SK-N-SH (cell line): Measurements from ENCODE around the gene AKAP10. TPM values are rescaled to one million over a fixed set of nuclear protein-coding genes. Genes with fewer than 3 reads are reported as not detected.

Experiments
- CTCF ChIA-PET: fragments of 300-600, 350-600 bp; formaldehyde crosslinking; extraction: SDS; loops from one replicate; lab custom pipeline; 2021; lab: Yijun Ruan, JAX
- POLR2A ChIA-PET: fragments of 350-600 bp; sonication (Branson Sonifier 250); formaldehyde crosslinking; extraction: SDS; loops from one replicate; lab custom pipeline; 2020; ENCODE audit warnings: antibody characterized with exemption, inconsistent platforms; lab: Yijun Ruan, JAX
- DNase-seq: peaks from one replicate; pipeline ENCODE4 v3.0.0; 2012
- H2AFZ ChIP-seq: fragments of 200-600 bp; sonication (generic); 2 replicates; pipeline ENCODE4 v1.8.1; 2016; ENCODE audit warnings: antibody characterized with exemption, mild to moderate bottlenecking, low read depth
- H3F3A ChIP-seq: fragments of 200-600 bp; sonication (generic); replicated peaks from 2 replicates; pipeline ENCODE3; 2016; ENCODE audit warnings: antibody characterized with exemption, mild to moderate bottlenecking; ENCODE audit not compliant: insufficient read depth
- H3K27ac ChIP-seq, 2 experiments: fragments of 200-500 bp in 1 of 2; fragments of 200-600 bp in 1 of 2; sonication (Bioruptor generic) in 1 of 2; sonication (generic), shearing (Covaris generic) in 1 of 2; 2 replicates each; pipeline versions ENCODE4 v1.5.1 to v1.6.1; 2014 to 2016; ENCODE audit warnings: low read depth in 2 of 2, inconsistent platforms in 1 of 2, low read length in 1 of 2, mild to moderate bottlenecking in 1 of 2, mixed read lengths in 1 of 2
- H3K27me3 ChIP-seq: fragments of 200-600 bp; sonication (generic), shearing (Covaris generic); 2 replicates; pipeline ENCODE4 v1.6.1; 2016; ENCODE audit warnings: mixed run types; ENCODE audit not compliant: insufficient read depth
- H3K36me3 ChIP-seq, 2 experiments: fragments of 200-500 bp in 1 of 2; fragments of 200-600 bp in 1 of 2; sonication (Bioruptor generic) in 1 of 2; sonication (generic) in 1 of 2; replicated peaks in 1 of 2; 2 replicates each; pipeline versions ENCODE3 to v1.5.1; 2014 to 2016; ENCODE audit warnings: low read length in 1 of 2, mild to moderate bottlenecking in 1 of 2; ENCODE audit not compliant: insufficient read depth in 2 of 2, control insufficient read depth in 1 of 2
- H3K4me1 ChIP-seq, 2 experiments: fragments of 200-500 bp in 1 of 2; fragments of 200-600 bp in 1 of 2; sonication (Bioruptor generic) in 1 of 2; sonication (generic), shearing (Covaris generic) in 1 of 2; 2 replicates each; pipeline versions ENCODE4 v1.5.1 to v1.6.1; 2014 to 2016; ENCODE audit warnings: low read depth in 1 of 2, low read length in 1 of 2, mixed run types in 1 of 2; ENCODE audit not compliant: insufficient read depth in 2 of 2, control insufficient read depth in 1 of 2
- H3K4me2 ChIP-seq: fragments of 200-600 bp; sonication (generic), shearing (Covaris generic); 2 replicates; pipeline ENCODE4 v1.6.1; 2017; ENCODE audit warnings: mixed run types
- H3K4me3 ChIP-seq, 2 experiments: fragments of 200-500 bp in 1 of 2; fragments of 200-600 bp in 1 of 2; sonication (Bioruptor generic) in 1 of 2; sonication (generic), shearing (Covaris generic) in 1 of 2; 2 replicates each; pipeline versions ENCODE4 v1.5.1 to v1.8.1; 2014 to 2016; ENCODE audit warnings: low read depth in 2 of 2, inconsistent platforms in 1 of 2, low read length in 1 of 2, mild to moderate bottlenecking in 1 of 2, mixed read lengths in 1 of 2, moderate library complexity in 1 of 2
- H3K79me2 ChIP-seq: fragments of 200-600 bp; sonication (generic); 2 replicates; pipeline ENCODE4 v1.8.1; 2017; ENCODE audit warnings: mild to moderate bottlenecking; ENCODE audit not compliant: insufficient read depth
- H3K9ac ChIP-seq: fragments of 200-600 bp; sonication (generic); 2 replicates; pipeline ENCODE4 v1.6.1; 2017; ENCODE audit warnings: mixed run types
- H3K9me2 ChIP-seq: fragments of 200-600 bp; sonication (generic); 2 replicates; pipeline ENCODE4 v1.6.1; 2017; ENCODE audit warnings: mixed run types
- H3K9me3 ChIP-seq: fragments of 200-600 bp; sonication (generic); 2 replicates; pipeline ENCODE4 v1.6.1; 2017; ENCODE audit warnings: mixed run types, mild to moderate bottlenecking, moderate library complexity
- H4K20me1 ChIP-seq: fragments of 200-600 bp; sonication (generic); 2 replicates; pipeline ENCODE4 v1.6.1; 2017; ENCODE audit warnings: mild to moderate bottlenecking, mixed run types; ENCODE audit not compliant: insufficient read depth
- ELF1 ChIP-seq: IDR thresholded peaks from 2 replicates; pipeline ENCODE4 v1.4.0; 2012
- EP300 ChIP-seq, 2 experiments: IDR thresholded peaks; 2 replicates each; pipeline versions ENCODE4 v1.4.0 to v1.6.1; 2012; ENCODE audit warnings: borderline replicate concordance in 1 of 2, low read depth in 1 of 2, low read length in 1 of 2
- EZH2phosphoT487 ChIP-seq: fragments of 200-600 bp; sonication (generic); IDR thresholded peaks from 2 replicates; pipeline ENCODE4 v1.6.1; 2017; ENCODE audit warnings: low read depth, mixed run types, mild to moderate bottlenecking, antibody characterized with exemption, moderate library complexity, borderline replicate concordance
- FOXJ3 ChIP-seq: sonication (generic); formaldehyde crosslinking; IDR thresholded peaks from 2 replicates; pipeline ENCODE4 v1.5.1; 2020; ENCODE audit warnings: mild to moderate bottlenecking, missing genetic modification reagents
- FOXM1 ChIP-seq: IDR thresholded peaks from 2 replicates; pipeline ENCODE4 v1.4.0; 2012; ENCODE audit warnings: low read depth, mild to moderate bottlenecking
- GATA2 ChIP-seq: sonication (generic); formaldehyde crosslinking; IDR thresholded peaks from 2 replicates; pipeline ENCODE4 v1.5.0; 2020; ENCODE audit warnings: mild to moderate bottlenecking, missing genetic modification reagents
- JUND ChIP-seq: IDR thresholded peaks from 2 replicates; pipeline ENCODE4 v1.4.0; 2012
- MEF2A ChIP-seq: IDR thresholded peaks from 2 replicates; pipeline ENCODE4 v1.4.0; 2012; ENCODE audit warnings: low read depth, borderline replicate concordance
- NFIC ChIP-seq: IDR thresholded peaks from 2 replicates; pipeline ENCODE4 v1.4.0; 2012; ENCODE audit warnings: borderline replicate concordance
- POLR2AphosphoS5 ChIP-seq: IDR thresholded peaks from 2 replicates; pipeline ENCODE4 v1.6.1; 2012; ENCODE audit warnings: low read depth, low read length
- RCOR1 ChIP-seq: fragments of 150-350 bp; IDR thresholded peaks from 2 replicates; pipeline ENCODE4 v1.6.1; 2017; ENCODE audit warnings: antibody characterized with exemption, low read length
- RFX5 ChIP-seq: IDR thresholded peaks from 2 replicates; pipeline ENCODE4 v1.6.1; 2012; ENCODE audit warnings: mild to moderate bottlenecking, improper control_type of control experiment, low read length
- SMC3 ChIP-seq: IDR thresholded peaks from 2 replicates; pipeline ENCODE4 v1.6.1; 2012; ENCODE audit warnings: low read depth, low read length, improper control_type of control experiment
- YY1 ChIP-seq: IDR thresholded peaks from 2 replicates; pipeline ENCODE4 v1.4.0; 2012; ENCODE audit warnings: low read depth, mild to moderate bottlenecking
- polyA plus RNA-seq, 3 experiments: library from polyadenylated mRNA; depleted of rRNA; stranded (reverse); fragments of >200 nt; gene quantifications; 2 replicates each; pipeline ENCODE4 v1.2.3, GENCODE V29; 2012
- TF ChIP-seq, protein P1 (sequence below): IDR thresholded peaks from 2 replicates; pipeline ENCODE4 v1.4.0; 2012; ENCODE audit warnings: low read depth, borderline replicate concordance
- TF ChIP-seq, protein P2 (sequence below): IDR thresholded peaks from 2 replicates; pipeline ENCODE4 v1.4.0; 2012; ENCODE audit warnings: low read depth, borderline replicate concordance
- TF ChIP-seq, protein P3 (sequence below): fragments of 150-350 bp; IDR thresholded peaks from 2 replicates; pipeline ENCODE4 v1.6.1; 2017; ENCODE audit warnings: antibody characterized with exemption, low read length, low read depth, borderline replicate concordance

The AKAP10 gene
- polyA plus RNA-seq, 1 of the 3 experiments (the other 2 are of a cell fraction), result 12.7 TPM

DNA sequence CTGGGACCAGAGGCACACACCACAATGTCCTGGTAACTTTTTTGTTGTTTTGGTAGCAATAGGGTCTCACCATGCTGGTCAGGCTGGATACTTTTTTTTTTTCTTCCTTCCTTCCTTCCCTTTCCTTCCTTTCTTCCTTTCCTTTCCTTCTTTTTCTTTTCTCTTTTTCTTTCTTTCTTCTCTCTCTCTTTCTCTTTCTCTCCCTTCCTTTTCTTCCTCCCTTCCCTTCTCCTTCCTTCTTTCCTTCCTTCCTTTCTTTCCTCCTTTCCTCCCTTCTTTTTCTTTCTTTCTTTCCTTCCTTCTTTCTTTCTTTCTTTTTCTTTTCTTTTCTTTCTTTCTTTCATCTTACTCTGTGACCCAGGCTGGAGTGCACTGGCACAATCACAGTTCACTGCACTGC lies 91.5 kb downstream of the AKAP10 start:
- Histone ChIP-seq H3F3A (no peaks in the 10 kb centered on the region), H3K27me3 (no peaks in the 10 kb centered on the region), H3K9me2 (no peaks in the 10 kb centered on the region), H3K27ac (no peak overlapping the region), H2AFZ (no peak overlapping the region), H3K79me2 (no peaks in the 10 kb centered on the region), H3K4me3 (no peak overlapping the region), H3K4me2 (no peak overlapping the region), H3K9me3 (no peaks in the 10 kb centered on the region), H4K20me1 (no peaks in the 10 kb centered on the region), H3K4me1 (no peaks in the 10 kb centered on the region), H3K36me3 (no peaks in the 10 kb centered on the region), H3K9ac (no peak overlapping the region)
- ChIA-PET POLR2A (interaction anchor here (0.7 kb wide), 1 partner anchor 13 kb away, joined by 7 read pairs; no protein-coding TSS in a partner anchor), CTCF (no interaction called here)
- no peak for TF ChIP-seq FOXM1
- no peak for TF ChIP-seq ELF1
- TF ChIP-seq, protein P1, sequence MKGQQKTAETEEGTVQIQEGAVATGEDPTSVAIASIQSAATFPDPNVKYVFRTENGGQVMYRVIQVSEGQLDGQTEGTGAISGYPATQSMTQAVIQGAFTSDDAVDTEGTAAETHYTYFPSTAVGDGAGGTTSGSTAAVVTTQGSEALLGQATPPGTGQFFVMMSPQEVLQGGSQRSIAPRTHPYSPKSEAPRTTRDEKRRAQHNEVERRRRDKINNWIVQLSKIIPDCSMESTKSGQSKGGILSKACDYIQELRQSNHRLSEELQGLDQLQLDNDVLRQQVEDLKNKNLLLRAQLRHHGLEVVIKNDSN, result no peak
- TF ChIP-seq, protein P2, sequence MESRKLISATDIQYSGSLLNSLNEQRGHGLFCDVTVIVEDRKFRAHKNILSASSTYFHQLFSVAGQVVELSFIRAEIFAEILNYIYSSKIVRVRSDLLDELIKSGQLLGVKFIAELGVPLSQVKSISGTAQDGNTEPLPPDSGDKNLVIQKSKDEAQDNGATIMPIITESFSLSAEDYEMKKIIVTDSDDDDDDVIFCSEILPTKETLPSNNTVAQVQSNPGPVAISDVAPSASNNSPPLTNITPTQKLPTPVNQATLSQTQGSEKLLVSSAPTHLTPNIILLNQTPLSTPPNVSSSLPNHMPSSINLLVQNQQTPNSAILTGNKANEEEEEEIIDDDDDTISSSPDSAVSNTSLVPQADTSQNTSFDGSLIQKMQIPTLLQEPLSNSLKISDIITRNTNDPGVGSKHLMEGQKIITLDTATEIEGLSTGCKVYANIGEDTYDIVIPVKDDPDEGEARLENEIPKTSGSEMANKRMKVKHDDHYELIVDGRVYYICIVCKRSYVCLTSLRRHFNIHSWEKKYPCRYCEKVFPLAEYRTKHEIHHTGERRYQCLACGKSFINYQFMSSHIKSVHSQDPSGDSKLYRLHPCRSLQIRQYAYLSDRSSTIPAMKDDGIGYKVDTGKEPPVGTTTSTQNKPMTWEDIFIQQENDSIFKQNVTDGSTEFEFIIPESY, result no peak
- TF ChIP-seq RCOR1, result no peak
- TF ChIP-seq POLR2AphosphoS5, result no peak
- TF ChIP-seq FOXJ3 (CRISPR knock-in tag), result no peak
- no peak for TF ChIP-seq RFX5
- TF ChIP-seq EP300 (IDR thresholded peaks at IDR 0.05; ENCODE audit: borderline replicate concordance in 1 of 2, low read depth in 1 of 2, low read length in 1 of 2), result no peak
- TF ChIP-seq EZH2phosphoT487, result no peak
- TF ChIP-seq MEF2A, result no peak
- TF ChIP-seq GATA2 (CRISPR knock-in tag), result no peak
- no peak for TF ChIP-seq YY1
- TF ChIP-seq NFIC, result no peak
- TF ChIP-seq, protein P3, sequence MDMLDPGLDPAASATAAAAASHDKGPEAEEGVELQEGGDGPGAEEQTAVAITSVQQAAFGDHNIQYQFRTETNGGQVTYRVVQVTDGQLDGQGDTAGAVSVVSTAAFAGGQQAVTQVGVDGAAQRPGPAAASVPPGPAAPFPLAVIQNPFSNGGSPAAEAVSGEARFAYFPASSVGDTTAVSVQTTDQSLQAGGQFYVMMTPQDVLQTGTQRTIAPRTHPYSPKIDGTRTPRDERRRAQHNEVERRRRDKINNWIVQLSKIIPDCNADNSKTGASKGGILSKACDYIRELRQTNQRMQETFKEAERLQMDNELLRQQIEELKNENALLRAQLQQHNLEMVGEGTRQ, result no peak
- TF ChIP-seq SMC3, result no peak
- no peak for TF ChIP-seq JUND
- DNase-seq, result no peak
